PC-3 (cell line): Measurements from ENCODE around the gene SDS.

Experiments used
- EZH2 ChIP-seq: fragments of 300-600 bp; sonication (generic); IDR thresholded peaks from one replicate; pipeline ENCODE4 v1.6.1; 2017; ENCODE audit warnings: antibody characterized with exemption, mild to moderate bottlenecking, low read length; ENCODE audit not compliant: unreplicated experiment
- EZH2phosphoT487 ChIP-seq: fragments of 300-600 bp; sonication (generic); IDR thresholded peaks from 2 replicates; pipeline ENCODE4 v1.6.1; 2018; ENCODE audit warnings: mild to moderate bottlenecking, antibody characterized with exemption, low read length, borderline replicate concordance
- TF ChIP-seq, protein P1 (sequence below): fragments of 300-600 bp; sonication (generic); conservative IDR thresholded peaks from 2 replicates; pipeline ENCODE4 v1.5.1; 2017; ENCODE audit warnings: antibody characterized with exemption, low read depth, mild to moderate bottlenecking, low read length

DNA sequence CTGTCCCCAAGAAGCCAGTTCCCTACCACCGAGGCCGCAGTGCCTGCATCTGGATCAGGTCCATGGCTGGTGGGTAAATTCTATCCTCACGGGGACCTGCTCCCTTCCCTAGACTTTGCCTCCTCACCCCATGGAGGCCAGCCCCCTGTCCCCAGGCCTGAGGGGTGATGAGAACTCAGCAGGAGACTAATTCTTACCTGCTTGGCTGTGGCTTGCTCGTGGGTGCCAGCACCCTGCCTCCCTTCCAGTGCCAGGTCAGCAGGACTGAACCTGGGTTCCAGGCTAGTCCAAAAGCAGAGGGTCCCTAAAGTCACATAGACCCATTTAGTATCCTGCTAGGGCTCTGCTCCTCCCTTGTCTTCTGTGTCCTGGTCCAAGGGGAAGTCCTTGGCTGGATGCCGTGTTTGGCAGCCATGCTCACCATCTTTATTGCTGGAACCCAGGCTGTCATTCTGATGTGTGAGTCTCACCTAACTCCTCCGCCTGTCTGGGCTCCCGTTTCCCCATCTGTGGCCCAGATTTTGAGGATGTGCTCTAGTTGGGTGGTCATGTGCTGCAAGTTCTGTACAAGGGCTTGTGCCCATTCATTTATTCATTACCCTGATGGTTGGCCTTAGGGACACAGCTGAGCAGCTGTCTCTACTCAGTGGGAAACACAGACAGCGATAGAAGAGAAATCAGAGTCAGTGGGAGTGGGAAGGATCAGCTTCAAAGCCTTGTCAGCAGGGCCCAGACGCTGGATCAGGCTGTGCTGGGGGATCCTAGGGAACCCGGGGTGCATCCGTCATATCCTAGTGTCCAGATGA, 44.4 kb downstream of the SDS start:
- TF ChIP-seq, protein P1, sequence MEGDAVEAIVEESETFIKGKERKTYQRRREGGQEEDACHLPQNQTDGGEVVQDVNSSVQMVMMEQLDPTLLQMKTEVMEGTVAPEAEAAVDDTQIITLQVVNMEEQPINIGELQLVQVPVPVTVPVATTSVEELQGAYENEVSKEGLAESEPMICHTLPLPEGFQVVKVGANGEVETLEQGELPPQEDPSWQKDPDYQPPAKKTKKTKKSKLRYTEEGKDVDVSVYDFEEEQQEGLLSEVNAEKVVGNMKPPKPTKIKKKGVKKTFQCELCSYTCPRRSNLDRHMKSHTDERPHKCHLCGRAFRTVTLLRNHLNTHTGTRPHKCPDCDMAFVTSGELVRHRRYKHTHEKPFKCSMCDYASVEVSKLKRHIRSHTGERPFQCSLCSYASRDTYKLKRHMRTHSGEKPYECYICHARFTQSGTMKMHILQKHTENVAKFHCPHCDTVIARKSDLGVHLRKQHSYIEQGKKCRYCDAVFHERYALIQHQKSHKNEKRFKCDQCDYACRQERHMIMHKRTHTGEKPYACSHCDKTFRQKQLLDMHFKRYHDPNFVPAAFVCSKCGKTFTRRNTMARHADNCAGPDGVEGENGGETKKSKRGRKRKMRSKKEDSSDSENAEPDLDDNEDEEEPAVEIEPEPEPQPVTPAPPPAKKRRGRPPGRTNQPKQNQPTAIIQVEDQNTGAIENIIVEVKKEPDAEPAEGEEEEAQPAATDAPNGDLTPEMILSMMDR = no peak
- TF ChIP-seq EZH2 (no peak), EZH2phosphoT487 (no peak)
